GM10248 (cell line): ENCODE results near the gene BRINP1.

Experiments used
- CTCF ChIA-PET: fragments of 300-600 bp; sonication (Branson Sonifier 250); formaldehyde crosslinking; extraction: SDS; loops from one replicate; lab custom pipeline; 2021; ENCODE audit warnings: antibody characterized with exemption; lab: Yijun Ruan, JAX
- POLR2A ChIA-PET: fragments of 350-650 bp; sonication (Branson Sonifier 250); formaldehyde crosslinking; extraction: SDS; loops from one replicate; lab custom pipeline; 2020; ENCODE audit warnings: antibody characterized with exemption; lab: Yijun Ruan, JAX
- DNase-seq: peaks from one replicate; pipeline ENCODE4 v3.0.0; 2012; ENCODE audit errors: extremely low spot score
- TF ChIP-seq, protein P1 (sequence below): IDR thresholded peaks from 2 replicates; pipeline ENCODE4 v1.5.1; 2012; ENCODE audit warnings: mild to moderate bottlenecking, low read depth; ENCODE audit errors: extremely low read depth, missing control alignments, control extremely low read depth

BRINP1 gene, protein sequence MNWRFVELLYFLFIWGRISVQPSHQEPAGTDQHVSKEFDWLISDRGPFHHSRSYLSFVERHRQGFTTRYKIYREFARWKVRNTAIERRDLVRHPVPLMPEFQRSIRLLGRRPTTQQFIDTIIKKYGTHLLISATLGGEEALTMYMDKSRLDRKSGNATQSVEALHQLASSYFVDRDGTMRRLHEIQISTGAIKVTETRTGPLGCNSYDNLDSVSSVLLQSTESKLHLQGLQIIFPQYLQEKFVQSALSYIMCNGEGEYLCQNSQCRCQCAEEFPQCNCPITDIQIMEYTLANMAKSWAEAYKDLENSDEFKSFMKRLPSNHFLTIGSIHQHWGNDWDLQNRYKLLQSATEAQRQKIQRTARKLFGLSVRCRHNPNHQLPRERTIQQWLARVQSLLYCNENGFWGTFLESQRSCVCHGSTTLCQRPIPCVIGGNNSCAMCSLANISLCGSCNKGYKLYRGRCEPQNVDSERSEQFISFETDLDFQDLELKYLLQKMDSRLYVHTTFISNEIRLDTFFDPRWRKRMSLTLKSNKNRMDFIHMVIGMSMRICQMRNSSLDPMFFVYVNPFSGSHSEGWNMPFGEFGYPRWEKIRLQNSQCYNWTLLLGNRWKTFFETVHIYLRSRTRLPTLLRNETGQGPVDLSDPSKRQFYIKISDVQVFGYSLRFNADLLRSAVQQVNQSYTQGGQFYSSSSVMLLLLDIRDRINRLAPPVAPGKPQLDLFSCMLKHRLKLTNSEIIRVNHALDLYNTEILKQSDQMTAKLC

DNA sequence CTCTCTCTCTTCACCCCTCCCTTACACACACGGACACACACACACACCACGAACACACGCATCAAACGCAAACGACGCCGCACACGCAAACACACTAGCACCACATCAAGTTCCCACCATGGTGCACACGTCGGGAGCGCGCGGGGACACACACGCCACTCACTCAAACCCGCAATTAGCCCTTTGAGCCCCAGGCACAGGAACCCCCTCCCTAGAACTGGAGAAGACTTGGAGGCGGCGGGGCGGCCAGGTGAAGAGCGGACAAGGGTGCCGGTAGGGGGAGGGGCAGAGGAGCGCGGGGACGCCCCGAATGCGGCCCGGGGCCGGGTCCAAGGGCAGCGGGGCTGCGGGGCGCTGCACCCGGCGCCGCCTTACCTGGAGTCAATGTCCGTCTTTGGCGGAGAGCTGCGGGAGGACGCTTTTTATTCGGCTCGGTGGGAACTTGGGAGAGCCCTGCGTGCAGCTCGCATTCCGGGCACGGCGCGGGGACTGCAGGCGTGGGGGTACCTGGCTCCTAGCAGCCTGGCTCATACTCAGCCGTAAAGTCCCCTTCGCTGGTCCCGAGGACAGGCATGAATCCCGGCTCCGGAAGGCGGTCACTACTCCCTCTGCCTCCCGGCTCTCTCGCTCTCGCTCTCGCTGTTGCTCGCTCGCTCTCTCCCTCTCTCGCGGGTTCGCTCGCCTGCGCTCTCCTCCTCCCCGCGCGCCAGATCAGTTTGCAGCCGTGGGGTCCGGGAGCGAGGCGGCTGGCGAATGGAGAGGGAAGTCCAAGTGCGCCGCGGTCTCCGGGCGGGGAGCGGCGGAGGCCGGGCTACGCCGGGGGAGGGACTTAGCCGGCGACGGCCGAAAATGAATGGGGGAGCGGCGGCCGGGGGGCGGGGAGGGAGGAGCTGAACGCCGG, at the start of gene BRINP1:
TSS of gene BRINP1 (minus strand) at position 755 of the 901 bp plus-strand sequence. CDS start 56,080 bp downstream, outside the sequence.
- CTCF ChIA-PET = no interaction called here
- no peak for DNase-seq

DNA sequence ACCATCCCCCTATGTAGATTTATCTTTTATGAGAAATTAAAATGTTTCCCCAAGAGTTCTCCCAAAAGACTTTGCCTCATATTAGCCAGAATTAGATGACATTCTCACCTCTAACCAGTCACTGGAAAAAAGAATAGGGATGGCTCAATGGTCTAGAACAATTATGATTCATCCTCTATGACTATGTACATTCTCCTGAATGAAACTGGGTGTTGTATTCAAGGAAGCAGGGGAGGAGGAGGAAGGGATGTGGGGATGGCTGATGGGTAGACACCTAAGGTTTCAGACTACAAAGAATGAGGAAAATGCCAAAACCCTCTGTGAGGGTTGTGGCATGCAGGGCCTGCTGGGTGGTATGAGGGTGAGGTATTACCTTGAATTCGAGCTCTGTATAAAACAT, 49.5 kb upstream of the BRINP1 start:
- TF ChIP-seq, protein P1, sequence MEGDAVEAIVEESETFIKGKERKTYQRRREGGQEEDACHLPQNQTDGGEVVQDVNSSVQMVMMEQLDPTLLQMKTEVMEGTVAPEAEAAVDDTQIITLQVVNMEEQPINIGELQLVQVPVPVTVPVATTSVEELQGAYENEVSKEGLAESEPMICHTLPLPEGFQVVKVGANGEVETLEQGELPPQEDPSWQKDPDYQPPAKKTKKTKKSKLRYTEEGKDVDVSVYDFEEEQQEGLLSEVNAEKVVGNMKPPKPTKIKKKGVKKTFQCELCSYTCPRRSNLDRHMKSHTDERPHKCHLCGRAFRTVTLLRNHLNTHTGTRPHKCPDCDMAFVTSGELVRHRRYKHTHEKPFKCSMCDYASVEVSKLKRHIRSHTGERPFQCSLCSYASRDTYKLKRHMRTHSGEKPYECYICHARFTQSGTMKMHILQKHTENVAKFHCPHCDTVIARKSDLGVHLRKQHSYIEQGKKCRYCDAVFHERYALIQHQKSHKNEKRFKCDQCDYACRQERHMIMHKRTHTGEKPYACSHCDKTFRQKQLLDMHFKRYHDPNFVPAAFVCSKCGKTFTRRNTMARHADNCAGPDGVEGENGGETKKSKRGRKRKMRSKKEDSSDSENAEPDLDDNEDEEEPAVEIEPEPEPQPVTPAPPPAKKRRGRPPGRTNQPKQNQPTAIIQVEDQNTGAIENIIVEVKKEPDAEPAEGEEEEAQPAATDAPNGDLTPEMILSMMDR = no peak
- DNase-seq = no peak
- ChIA-PET CTCF (no interaction called here), POLR2A (no interaction called here)

More for the DNA sequence above, at the start of gene BRINP1:
- POLR2A ChIA-PET = no interaction called here
- TF ChIP-seq, protein P1 = no peak

DNA sequence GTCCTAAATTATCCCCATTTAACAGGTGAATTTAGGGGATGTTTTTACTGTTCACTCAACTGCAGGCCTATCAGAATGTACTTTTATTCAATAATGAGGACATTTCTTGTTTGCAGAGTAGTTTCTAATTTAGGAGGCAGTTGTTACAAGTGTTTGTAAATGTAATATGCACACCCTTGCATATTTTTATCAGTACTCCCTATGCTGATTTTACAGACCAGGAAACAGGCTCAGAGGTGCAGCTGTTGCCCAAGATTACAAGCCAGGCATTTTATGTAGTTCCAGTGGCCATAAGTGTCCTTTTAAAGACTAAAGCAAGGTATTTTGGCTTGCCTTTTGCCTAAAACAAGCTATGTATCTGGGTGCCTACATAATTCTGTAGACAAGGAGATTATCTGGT, 47.6 kb upstream of the BRINP1 start:
- ChIA-PET CTCF (no interaction called here), POLR2A (no interaction called here)
- no peak for DNase-seq
- TF ChIP-seq, protein P1 = no peak

DNA sequence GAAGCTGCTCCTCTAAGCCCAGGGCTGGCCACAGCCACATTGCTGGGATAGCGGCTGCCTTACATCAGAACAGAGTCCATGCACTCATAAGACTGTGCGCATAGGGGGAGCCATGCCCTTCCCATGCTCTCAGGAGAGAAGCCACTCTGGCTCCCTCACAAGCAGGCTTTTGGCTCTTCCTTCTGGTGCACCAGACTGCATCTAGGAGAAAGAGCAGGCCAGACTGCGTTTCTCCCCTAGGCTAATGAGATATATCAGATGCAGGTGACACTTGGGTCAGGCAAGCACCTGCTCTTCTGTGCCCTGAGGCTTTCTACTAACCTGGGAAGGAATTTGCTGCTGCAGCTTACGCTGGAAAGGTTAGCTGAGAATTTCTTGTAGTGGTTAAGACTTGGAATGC, 43.2 kb upstream of the BRINP1 start:
- CTCF ChIA-PET = no interaction called here
- TF ChIP-seq, protein P1 = no peak
- no peak for DNase-seq
- POLR2A ChIA-PET = no interaction called here

DNA sequence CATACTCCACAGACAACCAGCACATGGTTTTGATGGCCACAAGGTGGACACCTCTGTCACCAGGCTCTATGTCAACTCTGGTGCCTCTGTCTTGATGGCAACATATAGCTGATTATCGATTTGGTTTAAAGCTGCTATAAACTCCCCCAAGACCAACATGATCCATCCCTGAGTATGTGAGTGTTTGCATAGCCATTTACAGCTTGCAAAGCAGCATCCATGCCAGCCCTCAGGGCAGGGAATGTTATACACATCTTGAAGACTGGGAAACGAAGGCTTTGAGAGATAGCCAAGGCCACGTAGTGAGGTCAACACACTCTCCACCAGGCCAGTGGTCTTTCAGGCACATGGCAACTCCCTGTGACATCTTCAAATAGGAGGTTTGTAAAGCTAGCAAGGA, 40.3 kb upstream of the BRINP1 start:
- TF ChIP-seq, protein P1 = no peak
- CTCF ChIA-PET = no interaction called here
- POLR2A ChIA-PET = no interaction called here
- no peak for DNase-seq

DNA sequence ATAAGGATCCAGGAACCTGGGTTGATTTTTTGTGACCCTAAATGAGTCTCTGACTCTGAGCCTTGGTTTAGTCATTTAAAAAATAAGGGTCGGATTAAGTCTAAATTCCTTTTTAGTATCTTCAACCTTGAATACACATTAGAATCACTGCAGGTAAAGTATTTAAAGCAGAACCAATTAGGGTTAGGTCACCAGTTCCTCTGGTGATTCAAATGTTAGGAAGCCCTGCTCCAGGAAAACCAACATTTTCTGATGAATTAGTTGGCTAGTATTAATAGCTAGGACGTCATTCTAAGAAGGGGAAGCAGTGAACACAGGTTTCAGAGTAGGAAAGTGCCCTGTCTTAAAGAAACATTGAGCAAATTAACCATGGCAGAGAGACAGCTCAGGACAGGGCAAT, 31.4 kb upstream of the BRINP1 start:
- TF ChIP-seq, protein P1 = no peak
- POLR2A ChIA-PET = no interaction called here
- CTCF ChIA-PET = no interaction called here
- no peak for DNase-seq
